GM12892 (cell line): ENCODE measurements around the gene HYAL3.

Experiments
- POLR2A ChIP-seq: IDR thresholded peaks from 2 replicates; pipeline ENCODE4 v1.6.1; 2011; ENCODE audit warnings: low read depth, low read length, control low read depth
- POLR2AphosphoS5 ChIP-seq: IDR thresholded peaks from 2 replicates; pipeline ENCODE4 v1.6.1; 2011; ENCODE audit warnings: low read depth, low read length, control low read depth
- TAF1 ChIP-seq: IDR thresholded peaks from 2 replicates; pipeline ENCODE4 v1.6.1; 2011; ENCODE audit warnings: low read depth, mild to moderate bottlenecking, control low read depth, low read length, borderline replicate concordance

GRCh38 chr3:50339485-50340146 lies 40.4 kb upstream of the HYAL3 start:
- no peak for TF ChIP-seq TAF1
- TF ChIP-seq POLR2A = no peak
- no peak for TF ChIP-seq POLR2AphosphoS5
